GM23338 (cell line): ENCODE results near the gene DIAPH1. TPM values are rescaled to one million over a fixed set of nuclear protein-coding genes. Genes with fewer than 3 reads are reported as not detected.

Source experiments
- ATAC-seq: fragments of 200-7000 bp; cut with Tn5 transposase; 3 replicates; pipeline ENCODE4 v1.9.1; 2020
- DNase-seq: peaks from one replicate; pipeline ENCODE4 v3.0.0-alpha.2; 2015; ENCODE audit warnings: low spot score
- H2AFZ ChIP-seq: fragments of 200-600 bp; sonication (generic); 2 replicates; pipeline ENCODE4 v1.8.0; 2016; ENCODE audit warnings: antibody characterized with exemption, mild to moderate bottlenecking, moderate library complexity
- H3F3A ChIP-seq: fragments of 200-600 bp; sonication (generic); replicated peaks from 2 replicates; pipeline ENCODE4 v1.8.0; 2017; ENCODE audit warnings: antibody characterized with exemption, mixed run types, low read depth
- H3K27ac ChIP-seq: fragments of 200-600 bp; sonication (generic); 2 replicates; pipeline ENCODE4 v1.6.1; 2016; ENCODE audit warnings: low read depth
- H3K27me3 ChIP-seq: fragments of 200-600 bp; sonication (generic); 2 replicates; pipeline ENCODE4 v1.8.0; 2016; ENCODE audit warnings: mild to moderate bottlenecking, mixed run types, moderate library complexity; ENCODE audit not compliant: insufficient read depth
- H3K36me3 ChIP-seq: fragments of 200-600 bp; sonication (generic); 2 replicates; pipeline ENCODE4 v1.8.0; 2016; ENCODE audit warnings: mild to moderate bottlenecking; ENCODE audit not compliant: insufficient read depth
- H3K4me1 ChIP-seq: fragments of 200-600 bp; sonication (generic); 2 replicates; pipeline ENCODE4 v1.8.0; 2016; ENCODE audit warnings: mild to moderate bottlenecking, moderate library complexity; ENCODE audit not compliant: insufficient read depth
- H3K4me2 ChIP-seq: fragments of 200-600 bp; sonication (generic); 2 replicates; pipeline ENCODE4 v1.7.1; 2017; ENCODE audit warnings: mixed run types
- H3K4me3 ChIP-seq: fragments of 200-600 bp; sonication (generic); 2 replicates; pipeline ENCODE4 v1.6.1; 2016; ENCODE audit warnings: mixed run types
- H3K79me2 ChIP-seq: fragments of 200-600 bp; sonication (generic); replicated peaks from 2 replicates; pipeline ENCODE4 v1.8.0; 2017; ENCODE audit warnings: mild to moderate bottlenecking; ENCODE audit not compliant: insufficient read depth
- H3K9me2 ChIP-seq: fragments of 200-600 bp; sonication (generic); 2 replicates; pipeline ENCODE4 v1.8.0; 2017; ENCODE audit not compliant: insufficient read depth
- H4K20me1 ChIP-seq: fragments of 200-600 bp; sonication (generic); replicated peaks from 2 replicates; pipeline ENCODE4 v1.8.0; 2017; ENCODE audit warnings: mild to moderate bottlenecking; ENCODE audit not compliant: insufficient read depth
- H3K27ac Mint-ChIP-seq: 2 replicates; pipeline ENCODE4 v1.8.0; 2020; ENCODE audit warnings: inconsistent platforms, mild to moderate bottlenecking, moderate library complexity, mixed read lengths
- H3K27me3 Mint-ChIP-seq: 3 replicates; pipeline ENCODE4 v1.8.0; 2022; ENCODE audit warnings: low read depth, mild to moderate bottlenecking, moderate library complexity, mixed read lengths, inconsistent platforms; ENCODE audit not compliant: insufficient read depth, poor library complexity
- H3K36me3 Mint-ChIP-seq: 3 replicates; pipeline ENCODE4 v1.8.0; 2021; ENCODE audit warnings: low read depth, mild to moderate bottlenecking, inconsistent platforms, moderate library complexity, mixed read lengths
- H3K4me1 Mint-ChIP-seq: 3 replicates; pipeline ENCODE4 v1.8.0; 2020; ENCODE audit warnings: mild to moderate bottlenecking, inconsistent platforms, mixed read lengths
- H3K4me3 Mint-ChIP-seq: 3 replicates; pipeline ENCODE4 v1.8.0; 2021; ENCODE audit warnings: moderate library complexity, mild to moderate bottlenecking, inconsistent platforms, mixed read lengths
- H3K9me3 Mint-ChIP-seq: 3 replicates; pipeline ENCODE4 v1.8.0; 2020; ENCODE audit warnings: moderate library complexity, mild to moderate bottlenecking, inconsistent platforms, mixed read lengths
- CREB1 ChIP-seq: fragments of 250-450 bp; sonication (Bioruptor Pico); IDR thresholded peaks from 2 replicates; pipeline ENCODE4 v1.5.0; 2020; ENCODE audit warnings: low read depth, mild to moderate bottlenecking, moderate library complexity
- CTCF ChIP-seq, 2 experiments: fragments of 200-600 bp in 1 of 2; sonication (generic) in 1 of 2; conservative IDR thresholded peaks; 2 replicates each; pipeline versions ENCODE4 v1.5.1 to v1.6.1; 2016 to 2017; ENCODE audit warnings: antibody characterized with exemption in 2 of 2, low read depth in 2 of 2, mild to moderate bottlenecking in 2 of 2, moderate library complexity in 1 of 2
- ETS1 ChIP-seq: IDR thresholded peaks from 2 replicates; pipeline ENCODE4 v1.6.1; 2016; ENCODE audit warnings: antibody characterized with exemption
- EZH2 ChIP-seq: fragments of 200-600 bp; sonication (generic); IDR thresholded peaks from one replicate; pipeline ENCODE4 v1.8.0; 2017; ENCODE audit warnings: antibody characterized with exemption, mild to moderate bottlenecking, low read depth; ENCODE audit not compliant: unreplicated experiment
- EZH2phosphoT487 ChIP-seq: fragments of 200-600 bp; sonication (generic); IDR thresholded peaks from one replicate; pipeline ENCODE4 v1.8.1; 2018; ENCODE audit warnings: antibody characterized with exemption; ENCODE audit not compliant: unreplicated experiment
- JUNB ChIP-seq: IDR thresholded peaks from one replicate; pipeline ENCODE4 v1.6.1; 2016; ENCODE audit warnings: antibody characterized with exemption; ENCODE audit not compliant: unreplicated experiment
- NANOG ChIP-seq: IDR thresholded peaks from 2 replicates; pipeline ENCODE4 v1.6.1; 2016; ENCODE audit warnings: antibody characterized with exemption, borderline replicate concordance
- POLR2AphosphoS5 ChIP-seq: IDR thresholded peaks from 2 replicates; pipeline ENCODE4 v1.6.1; 2016; ENCODE audit warnings: antibody characterized with exemption, low read depth
- REST ChIP-seq: IDR thresholded peaks from one replicate; pipeline ENCODE4 v1.6.1; 2018; ENCODE audit warnings: antibody characterized with exemption; ENCODE audit not compliant: unreplicated experiment
- STAT1 ChIP-seq: IDR thresholded peaks from one replicate; pipeline ENCODE4 v1.6.1; 2016; ENCODE audit warnings: antibody characterized with exemption; ENCODE audit not compliant: unreplicated experiment
- ZNF114 ChIP-seq: fragments of 250-450 bp; sonication (Bioruptor Pico); IDR thresholded peaks from 2 replicates; pipeline ENCODE4 v1.5.0; 2020; ENCODE audit warnings: mild to moderate bottlenecking, moderate library complexity
- ZNF331 ChIP-seq: fragments of 250-450 bp; sonication (Bioruptor Pico); IDR thresholded peaks from 2 replicates; pipeline ENCODE4 v1.5.0; 2020; ENCODE audit warnings: low read depth, mild to moderate bottlenecking, moderate library complexity
- polyA plus RNA-seq: library from polyadenylated mRNA; unstranded; fragments of >200 nt; fragmentation: Nextera tagmentation; extraction: Ambion mirVana; gene quantifications from 2 replicates; pipeline ENCODE4 v1.2.1, GENCODE V29; 2016
- total RNA-seq: library from RNA; depleted of rRNA; stranded (reverse); fragments of >200 nt; shearing (Covaris generic); gene quantifications from 2 replicates; pipeline ENCODE4 v1.2.3, GENCODE V29; 2014
- TF ChIP-seq, protein P1 (sequence below): fragments of 250-450 bp; sonication (Bioruptor Pico); IDR thresholded peaks from 2 replicates; pipeline ENCODE4 v1.5.0; 2020; ENCODE audit warnings: mild to moderate bottlenecking, moderate library complexity

The DIAPH1 gene
- total and polyA plus RNA-seq, 2 experiments from 2014 or later: 42.9 to 104 TPM

GRCh38 chr5:141639357-141640050 lies 20.7 kb upstream of the DIAPH1 start:
- no peak overlapping the region for H3K4me2 ChIP-seq
- ATAC-seq (no peak), DNase-seq (no peak)
- H3K9me3 Mint-ChIP-seq: no peaks in the 10 kb centered on the region
- TF ChIP-seq ETS1: no peak
- no peak for TF ChIP-seq REST
- no peak for TF ChIP-seq EZH2phosphoT487
- no peak for TF ChIP-seq CTCF (conservative IDR thresholded peaks at IDR 0.05; ENCODE audit: low read depth in 2 of 2)
- no peak for TF ChIP-seq STAT1
- no peak for TF ChIP-seq NANOG
- TF ChIP-seq, protein P1, sequence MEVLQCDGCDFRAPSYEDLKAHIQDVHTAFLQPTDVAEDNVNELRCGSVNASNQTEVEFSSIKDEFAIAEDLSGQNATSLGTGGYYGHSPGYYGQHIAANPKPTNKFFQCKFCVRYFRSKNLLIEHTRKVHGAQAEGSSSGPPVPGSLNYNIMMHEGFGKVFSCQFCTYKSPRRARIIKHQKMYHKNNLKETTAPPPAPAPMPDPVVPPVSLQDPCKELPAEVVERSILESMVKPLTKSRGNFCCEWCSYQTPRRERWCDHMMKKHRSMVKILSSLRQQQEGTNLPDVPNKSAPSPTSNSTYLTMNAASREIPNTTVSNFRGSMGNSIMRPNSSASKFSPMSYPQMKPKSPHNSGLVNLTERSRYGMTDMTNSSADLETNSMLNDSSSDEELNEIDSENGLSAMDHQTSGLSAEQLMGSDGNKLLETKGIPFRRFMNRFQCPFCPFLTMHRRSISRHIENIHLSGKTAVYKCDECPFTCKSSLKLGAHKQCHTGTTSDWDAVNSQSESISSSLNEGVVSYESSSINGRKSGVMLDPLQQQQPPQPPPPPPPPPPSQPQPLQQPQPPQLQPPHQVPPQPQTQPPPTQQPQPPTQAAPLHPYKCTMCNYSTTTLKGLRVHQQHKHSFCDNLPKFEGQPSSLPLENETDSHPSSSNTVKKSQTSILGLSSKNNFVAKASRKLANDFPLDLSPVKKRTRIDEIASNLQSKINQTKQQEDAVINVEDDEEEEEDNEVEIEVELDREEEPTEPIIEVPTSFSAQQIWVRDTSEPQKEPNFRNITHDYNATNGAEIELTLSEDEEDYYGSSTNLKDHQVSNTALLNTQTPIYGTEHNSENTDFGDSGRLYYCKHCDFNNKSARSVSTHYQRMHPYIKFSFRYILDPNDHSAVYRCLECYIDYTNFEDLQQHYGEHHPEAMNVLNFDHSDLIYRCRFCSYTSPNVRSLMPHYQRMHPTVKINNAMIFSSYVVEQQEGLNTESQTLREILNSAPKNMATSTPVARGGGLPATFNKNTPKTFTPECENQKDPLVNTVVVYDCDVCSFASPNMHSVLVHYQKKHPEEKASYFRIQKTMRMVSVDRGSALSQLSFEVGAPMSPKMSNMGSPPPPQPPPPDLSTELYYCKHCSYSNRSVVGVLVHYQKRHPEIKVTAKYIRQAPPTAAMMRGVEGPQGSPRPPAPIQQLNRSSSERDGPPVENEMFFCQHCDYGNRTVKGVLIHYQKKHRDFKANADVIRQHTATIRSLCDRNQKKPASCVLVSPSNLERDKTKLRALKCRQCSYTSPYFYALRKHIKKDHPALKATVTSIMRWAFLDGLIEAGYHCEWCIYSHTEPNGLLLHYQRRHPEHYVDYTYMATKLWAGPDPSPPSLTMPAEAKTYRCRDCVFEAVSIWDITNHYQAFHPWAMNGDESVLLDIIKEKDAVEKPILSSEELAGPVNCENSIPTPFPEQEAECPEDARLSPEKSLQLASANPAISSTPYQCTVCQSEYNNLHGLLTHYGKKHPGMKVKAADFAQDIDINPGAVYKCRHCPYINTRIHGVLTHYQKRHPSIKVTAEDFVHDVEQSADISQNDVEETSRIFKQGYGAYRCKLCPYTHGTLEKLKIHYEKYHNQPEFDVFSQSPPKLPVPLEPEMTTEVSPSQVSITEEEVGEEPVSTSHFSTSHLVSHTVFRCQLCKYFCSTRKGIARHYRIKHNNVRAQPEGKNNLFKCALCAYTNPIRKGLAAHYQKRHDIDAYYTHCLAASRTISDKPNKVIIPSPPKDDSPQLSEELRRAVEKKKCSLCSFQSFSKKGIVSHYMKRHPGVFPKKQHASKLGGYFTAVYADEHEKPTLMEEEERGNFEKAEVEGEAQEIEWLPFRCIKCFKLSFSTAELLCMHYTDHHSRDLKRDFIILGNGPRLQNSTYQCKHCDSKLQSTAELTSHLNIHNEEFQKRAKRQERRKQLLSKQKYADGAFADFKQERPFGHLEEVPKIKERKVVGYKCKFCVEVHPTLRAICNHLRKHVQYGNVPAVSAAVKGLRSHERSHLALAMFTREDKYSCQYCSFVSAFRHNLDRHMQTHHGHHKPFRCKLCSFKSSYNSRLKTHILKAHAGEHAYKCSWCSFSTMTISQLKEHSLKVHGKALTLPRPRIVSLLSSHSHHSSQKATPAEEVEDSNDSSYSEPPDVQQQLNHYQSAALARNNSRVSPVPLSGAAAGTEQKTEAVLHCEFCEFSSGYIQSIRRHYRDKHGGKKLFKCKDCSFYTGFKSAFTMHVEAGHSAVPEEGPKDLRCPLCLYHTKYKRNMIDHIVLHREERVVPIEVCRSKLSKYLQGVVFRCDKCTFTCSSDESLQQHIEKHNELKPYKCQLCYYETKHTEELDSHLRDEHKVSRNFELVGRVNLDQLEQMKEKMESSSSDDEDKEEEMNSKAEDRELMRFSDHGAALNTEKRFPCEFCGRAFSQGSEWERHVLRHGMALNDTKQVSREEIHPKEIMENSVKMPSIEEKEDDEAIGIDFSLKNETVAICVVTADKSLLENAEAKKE (CRISPR knock-in tag): no peak
- no peak for TF ChIP-seq ZNF331 (CRISPR knock-in tag)
- no peak for TF ChIP-seq POLR2AphosphoS5
- TF ChIP-seq JUNB: no peak
- no peak for TF ChIP-seq EZH2
- TF ChIP-seq CREB1 (CRISPR knock-in tag): no peak
- TF ChIP-seq ZNF114 (CRISPR knock-in tag): no peak
- peaks cover 8% of the 10 kb centered on the region for H3K27me3 Mint-ChIP-seq
- no peaks in the 10 kb centered on the region for H3K9me2 ChIP-seq
- no peak overlapping the region for H3K4me3 ChIP-seq
- H4K20me1 ChIP-seq: peaks cover 19% of the 10 kb centered on the region
- peak overlapping the region; percentile 9; the same call in 1 of the 3 replicates for H3K4me3 Mint-ChIP-seq
- no peak overlapping the region for H3K27ac ChIP-seq
- H3K27me3 ChIP-seq: peaks cover 3% of the 10 kb centered on the region; the same call in 1 of the 2 replicates
- H3K4me1 Mint-ChIP-seq: peaks cover 34% of the 10 kb centered on the region
- 0 out of 2 replicates have a peak, but pooled peaks cover 14% of the 10 kb centered on the region for H3F3A ChIP-seq
- 0 out of 2 replicates have a peak, but pooled peaks cover 3% of the 10 kb centered on the region for H3K36me3 ChIP-seq
- H3K27ac Mint-ChIP-seq: no peak overlapping the region
- H2AFZ ChIP-seq: no peak overlapping the region
- H3K4me1 ChIP-seq: peaks cover 20% of the 10 kb centered on the region
- H3K36me3 Mint-ChIP-seq: peaks cover 34% of the 10 kb centered on the region
- peaks cover 21% of the 10 kb centered on the region for H3K79me2 ChIP-seq
